ENCODE data around the gene CX3CR1.

The CX3CR1 gene

DNA sequence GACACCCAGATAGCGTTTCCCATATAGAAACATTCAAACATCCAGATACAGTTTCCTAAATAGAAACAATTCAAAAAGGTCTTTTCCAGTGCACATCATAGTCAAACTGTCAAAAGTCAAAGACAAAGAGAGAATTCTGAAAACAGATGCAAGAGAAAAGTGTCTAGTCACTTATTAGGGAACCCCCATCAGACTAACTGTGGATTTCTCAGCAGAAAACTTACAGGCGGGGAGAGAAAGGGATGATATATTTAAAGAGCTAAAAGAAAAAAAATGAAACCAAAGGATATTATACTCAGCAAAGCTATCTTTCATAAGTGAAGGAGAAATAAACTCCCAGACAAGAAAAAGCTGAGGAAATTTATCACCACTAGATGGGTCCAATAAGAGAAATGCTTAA is 22.3 kb upstream of the CX3CR1 start:
- no peak for DNase-seq (ENCODE audit: low spot score)
- no peak for TF ChIP-seq CTCF (IDR thresholded peaks at IDR 0.05; ENCODE audit: extremely low read depth, missing control alignments)

GRCh38 chr3:39299279-39299678 is 19.4 kb upstream of the CX3CR1 start:
- no peak for DNase-seq (ENCODE audit: low spot score)
- TF ChIP-seq CTCF (IDR thresholded peaks at IDR 0.05; ENCODE audit: extremely low read depth, missing control alignments): no peak

DNA sequence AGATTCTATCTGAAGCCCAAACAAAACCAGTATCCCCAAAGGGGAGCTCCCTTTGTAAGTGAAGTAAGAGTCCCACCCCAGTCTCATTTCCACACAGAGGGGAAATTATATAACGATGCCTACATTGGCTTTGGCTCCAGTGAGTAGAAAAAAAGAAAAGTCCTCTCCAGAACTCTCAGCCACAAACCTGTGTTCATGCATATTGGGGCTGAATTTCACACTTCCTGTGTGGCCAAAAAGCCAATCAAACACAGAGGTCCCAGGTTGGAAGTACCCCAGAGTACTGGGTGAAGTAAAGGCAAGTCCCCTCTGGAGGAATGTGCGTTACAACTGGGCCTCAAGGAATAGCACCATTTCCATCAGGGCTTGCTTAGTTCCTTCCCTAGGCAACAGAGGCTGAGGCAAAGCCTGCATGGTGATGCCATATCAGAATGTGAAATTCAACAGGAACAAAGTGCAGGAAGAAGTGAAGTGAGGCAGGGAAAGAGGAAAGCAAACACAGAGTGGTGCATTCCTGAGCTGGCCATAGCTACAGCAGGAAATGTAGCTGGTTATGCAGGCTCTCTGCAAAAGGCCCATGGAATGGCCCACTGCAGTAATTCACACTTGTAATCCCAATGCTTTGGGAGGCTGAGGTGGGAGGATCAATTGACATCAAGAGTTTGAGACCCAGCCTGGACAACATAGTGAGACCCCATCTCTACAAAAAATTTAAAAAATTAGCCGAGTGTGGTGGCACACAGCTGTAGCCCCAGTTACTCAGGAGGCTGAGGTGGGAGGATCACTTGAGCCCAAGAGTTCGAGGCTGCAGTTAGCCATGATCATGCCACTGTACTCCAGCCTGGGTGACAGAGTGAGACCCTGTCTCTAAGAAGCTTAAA is 16.6 kb upstream of the CX3CR1 start:
- DNase-seq (ENCODE audit: low spot score): no peak
- TF ChIP-seq CTCF (IDR thresholded peaks at IDR 0.05; ENCODE audit: extremely low read depth, missing control alignments): no peak

DNA sequence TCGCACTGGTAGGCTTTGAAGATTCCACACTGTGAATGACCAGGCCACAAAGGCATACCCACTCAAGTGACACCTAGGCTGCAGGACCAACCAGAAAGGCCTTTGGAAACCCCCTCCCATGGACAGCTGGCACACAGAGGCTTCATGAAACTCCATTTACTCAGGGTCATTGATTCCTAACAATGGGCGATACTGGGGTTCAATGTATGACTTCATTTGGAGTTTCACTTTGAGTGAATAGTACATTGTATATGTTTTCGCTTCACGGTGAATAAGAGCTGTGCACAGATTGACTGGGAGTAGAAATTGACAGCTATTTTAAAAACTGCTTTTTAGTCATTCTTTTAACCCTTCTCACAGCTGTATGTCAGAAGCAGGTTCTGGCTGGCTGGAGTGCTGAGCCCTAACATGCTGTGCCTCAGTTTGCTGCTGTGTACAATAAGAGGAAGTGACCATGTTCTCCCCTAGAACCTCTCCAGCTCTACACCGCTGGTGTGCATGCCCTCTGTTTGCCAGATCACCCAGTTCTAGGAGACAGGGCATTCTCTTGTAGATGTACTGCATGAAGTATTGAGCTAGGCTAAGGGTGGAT is 15.4 kb upstream of the CX3CR1 start:
- DNase-seq (ENCODE audit: low spot score): peak; percentile 58
- no peak for TF ChIP-seq CTCF (IDR thresholded peaks at IDR 0.05; ENCODE audit: extremely low read depth, missing control alignments)

GRCh38 chr3:39294446-39295183 is 14.8 kb upstream of the CX3CR1 start:
- no peak for TF ChIP-seq CTCF (IDR thresholded peaks at IDR 0.05; ENCODE audit: extremely low read depth, missing control alignments)
- no peak for DNase-seq (ENCODE audit: low spot score)

DNA sequence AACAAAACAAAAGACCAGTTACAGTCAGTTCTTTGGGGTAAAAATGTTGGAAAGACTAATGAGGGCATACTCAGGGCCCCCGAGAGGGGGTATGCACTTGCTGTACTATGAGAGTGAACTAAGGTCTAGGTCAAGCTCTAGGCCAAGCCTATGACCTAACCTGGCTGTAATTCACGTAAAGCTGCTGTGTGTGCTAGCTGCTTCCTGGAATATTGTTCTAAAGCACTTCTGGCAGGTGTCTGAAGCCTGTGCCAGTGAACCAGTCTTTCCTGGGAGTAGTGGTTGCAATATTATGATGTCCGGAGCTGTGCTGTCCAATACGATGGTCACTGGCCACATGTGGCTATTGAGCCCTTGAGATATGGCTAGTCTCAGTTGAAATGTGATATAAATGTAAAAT is 13.1 kb upstream of the CX3CR1 start:
- no peak for DNase-seq (ENCODE audit: low spot score)
- no peak for TF ChIP-seq CTCF (IDR thresholded peaks at IDR 0.05; ENCODE audit: extremely low read depth, missing control alignments)

DNA sequence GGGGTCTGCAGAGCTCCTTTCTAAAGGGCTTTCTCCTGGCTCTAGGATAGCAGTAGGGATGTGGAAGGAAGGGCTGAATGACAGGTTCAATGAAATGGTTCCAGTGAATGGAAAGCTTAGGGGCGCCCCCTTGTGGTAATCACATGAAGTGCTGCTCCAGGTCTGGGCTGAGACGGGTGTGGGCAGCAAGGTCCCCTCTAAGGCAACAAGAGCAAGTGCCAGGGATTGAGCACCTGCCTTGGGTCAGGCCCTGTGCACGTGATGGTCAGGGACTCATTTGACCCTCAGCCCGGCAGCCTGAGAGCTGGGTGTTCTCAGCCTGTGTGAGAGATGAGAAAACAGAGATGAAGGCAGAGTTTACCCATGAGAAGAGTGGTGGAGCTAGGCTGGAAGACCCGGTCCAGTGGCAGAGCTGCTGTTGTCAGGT is 12.1 kb upstream of the CX3CR1 start:
- peak; percentile 59 for DNase-seq (ENCODE audit: low spot score)
- peak; percentile 90 for TF ChIP-seq CTCF (IDR thresholded peaks at IDR 0.05; ENCODE audit: extremely low read depth, missing control alignments)

All from GM20000 (cell line).